OCI-LY1 (cell line): ENCODE measurements around the gene ZFTA.

Experiments used
- H2AFZ ChIP-seq: fragments of 200-600 bp; sonication (generic), shearing (Covaris generic); 2 replicates; pipeline ENCODE4 v1.6.0; 2014; ENCODE audit warnings: antibody characterized with exemption, mild to moderate bottlenecking, low read length
- H3F3A ChIP-seq: fragments of 200-600 bp; sonication (generic), shearing (Covaris generic); 2 replicates; pipeline ENCODE4 v1.6.0; 2014; ENCODE audit warnings: mild to moderate bottlenecking, antibody characterized with exemption, low read length, moderate library complexity; ENCODE audit not compliant: insufficient read depth
- H3K27ac ChIP-seq: fragments of 200-600 bp; sonication (generic); 2 replicates; pipeline ENCODE4 v1.5.1; 2014; ENCODE audit warnings: low read length, mixed run types, mild to moderate bottlenecking, low read depth; ENCODE audit not compliant: poor library complexity, severe bottlenecking
- H3K27me3 ChIP-seq: fragments of 200-600 bp; sonication (generic); 2 replicates; pipeline ENCODE4 v1.6.0; 2014; ENCODE audit warnings: antibody characterized with exemption, mild to moderate bottlenecking, low read length, moderate library complexity; ENCODE audit not compliant: insufficient read depth
- H3K36me3 ChIP-seq: fragments of 200-600 bp; sonication (generic); 2 replicates; pipeline ENCODE4 v1.6.1; 2014; ENCODE audit warnings: mild to moderate bottlenecking, antibody characterized with exemption, low read length, moderate library complexity, mixed read lengths; ENCODE audit not compliant: insufficient read depth
- H3K4me1 ChIP-seq: fragments of 200-600 bp; sonication (generic); 2 replicates; pipeline ENCODE4 v1.5.1; 2014; ENCODE audit warnings: mild to moderate bottlenecking, low read length, moderate library complexity; ENCODE audit not compliant: insufficient read depth, severe bottlenecking
- H3K4me2 ChIP-seq: fragments of 200-600 bp; sonication (generic), shearing (Covaris generic); 2 replicates; pipeline ENCODE4 v1.6.1; 2014; ENCODE audit warnings: low read length
- H3K4me3 ChIP-seq: fragments of 200-600 bp; sonication (generic); 2 replicates; pipeline ENCODE4 v1.5.1; 2014; ENCODE audit warnings: low read length, low read depth, mild to moderate bottlenecking, mixed read lengths; ENCODE audit not compliant: poor library complexity, severe bottlenecking
- H3K79me2 ChIP-seq: fragments of 200-600 bp; shearing (Covaris generic); 2 replicates; pipeline ENCODE4 v1.6.1; 2016; ENCODE audit warnings: mixed run types, low read length, mixed read lengths; ENCODE audit not compliant: insufficient read depth
- H3K9ac ChIP-seq: fragments of 200-600 bp; sonication (generic), shearing (Covaris generic); 2 replicates; pipeline ENCODE4 v1.6.1; 2014; ENCODE audit warnings: mild to moderate bottlenecking, low read length, mixed read lengths
- H3K9me2 ChIP-seq: fragments of 200-600 bp; sonication (generic), shearing (Covaris generic); 2 replicates; pipeline ENCODE4 v1.6.1; 2014; ENCODE audit warnings: low read depth, mild to moderate bottlenecking, low read length, mixed read lengths
- H3K9me3 ChIP-seq: fragments of 200-600 bp; shearing (Covaris generic); 2 replicates; pipeline ENCODE4 v1.6.1; 2014; ENCODE audit warnings: low read length, mixed read lengths
- H4K20me1 ChIP-seq: fragments of 200-600 bp; sonication (generic), shearing (Covaris generic); 2 replicates; pipeline ENCODE4 v1.6.0; 2016; ENCODE audit warnings: mild to moderate bottlenecking, low read length; ENCODE audit not compliant: insufficient read depth
- CTCF ChIP-seq: fragments of 200-600 bp; sonication (generic), shearing (Covaris generic); IDR thresholded peaks from 2 replicates; pipeline ENCODE4 v1.5.1; 2017; ENCODE audit warnings: mild to moderate bottlenecking, antibody characterized with exemption, low read length, moderate library complexity, mixed read lengths
- EZH2 ChIP-seq: fragments of 200-600 bp; sonication (generic), shearing (Covaris generic); IDR thresholded peaks from 2 replicates; pipeline ENCODE4 v1.8.0; 2017; ENCODE audit warnings: borderline replicate concordance, mixed run types, mild to moderate bottlenecking, antibody characterized with exemption, low read length, moderate library complexity, mixed read lengths

ZFTA gene

GRCh38 chr11:63764679-63765647 lies 3.6 kb downstream of the ZFTA start:
- Histone ChIP-seq H3K36me3 (peaks cover 16% of the 10 kb centered on the region; the same call in 1 of the 2 replicates), H4K20me1 (no peaks in the 10 kb centered on the region), H3K9me2 (no peaks in the 10 kb centered on the region), H2AFZ (no peak overlapping the region), H3K4me2 (no peak overlapping the region), H3K9ac (no peak overlapping the region), H3K79me2 (no peaks in the 10 kb centered on the region), H3K27me3 (no peaks in the 10 kb centered on the region), H3K4me1 (peaks cover 22% of the 10 kb centered on the region), H3F3A (peaks cover 3% of the 10 kb centered on the region; the same call in 1 of the 2 replicates), H3K4me3 (no peak overlapping the region), H3K27ac (no peak overlapping the region), H3K9me3 (no peaks in the 10 kb centered on the region)
- TF ChIP-seq EZH2 (no peak), CTCF (no peak)

- Histone ChIP-seq H3K4me2 (no peak overlapping the region), H3K4me1 (peaks cover 19% of the 10 kb centered on the region)
- TF ChIP-seq CTCF (no peak), EZH2 (no peak)
Observed at GRCh38 chr11:63764340-63764678, 4.3 kb downstream of the ZFTA start.

GRCh38 chr11:63763496-63764339 lies 4.9 kb downstream of the ZFTA start:
- Histone ChIP-seq H3F3A (peaks cover 5% of the 10 kb centered on the region; the same call in 1 of the 2 replicates), H3K36me3 (peaks cover 18% of the 10 kb centered on the region; the same call in 1 of the 2 replicates), H3K27me3 (no peaks in the 10 kb centered on the region), H3K27ac (no peak overlapping the region), H3K9me2 (no peaks in the 10 kb centered on the region), H3K9ac (no peak overlapping the region), H3K4me2 (no peak overlapping the region), H3K9me3 (no peaks in the 10 kb centered on the region), H4K20me1 (no peaks in the 10 kb centered on the region), H3K4me3 (no peak overlapping the region), H3K79me2 (no peaks in the 10 kb centered on the region), H3K4me1 (peaks cover 17% of the 10 kb centered on the region), H2AFZ (no peak overlapping the region)
- TF ChIP-seq CTCF, result no peak
- TF ChIP-seq EZH2, result no peak

More at GRCh38 chr11:63764340-63764678, 4.3 kb downstream of the ZFTA start:
- Histone ChIP-seq H3K79me2 (no peaks in the 10 kb centered on the region), H3K27ac (no peak overlapping the region), H3K9me3 (no peaks in the 10 kb centered on the region), H3K27me3 (no peaks in the 10 kb centered on the region), H4K20me1 (no peaks in the 10 kb centered on the region), H3K9ac (no peak overlapping the region), H3K4me3 (no peak overlapping the region), H3K36me3 (peaks cover 17% of the 10 kb centered on the region; the same call in 1 of the 2 replicates), H3F3A (peaks cover 5% of the 10 kb centered on the region; the same call in 1 of the 2 replicates), H2AFZ (no peak overlapping the region), H3K9me2 (no peaks in the 10 kb centered on the region)
